Measurements from ENCODE around the gene TEN1. TPM values are rescaled to one million over a fixed set of nuclear protein-coding genes. Genes with fewer than 3 reads are reported as not detected.

TEN1 gene
- total and polyA plus RNA-seq, 4 donors = 8.9 to 19.7 (median 16.9) TPM

- H3K9me3 ChIP-seq (ENCODE audit: control insufficient read depth, low read length) = no peaks in the 10 kb centered on the region
- ATAC-seq (ENCODE audit: low FRiP score) (no peak), DNase-seq (peak in 1 of 2 donors; percentile 62)
- H3K4me3 ChIP-seq (ENCODE audit: low read length in 2 of 2) = no peak overlapping the region
- WGBS, 2 donors = 57 to 70% methylated on average over 6 of the region's 6 CpGs
- H3K36me3 ChIP-seq (ENCODE audit: control insufficient read depth in 1 of 2, insufficient read depth in 2 of 2, low read length in 1 of 2) = no peaks in the 10 kb centered on the region
- H3K4me1 ChIP-seq (ENCODE audit: control insufficient read depth in 1 of 2, insufficient read depth in 2 of 2, low read length in 2 of 2) = no peaks in the 10 kb centered on the region
- no peak overlapping the region for H3K27ac ChIP-seq (ENCODE audit: low read depth in 1 of 2, low read length in 2 of 2)
- H3K27me3 ChIP-seq (ENCODE audit: control insufficient read depth in 1 of 2, insufficient read depth in 2 of 2, low read length in 1 of 2) = no peaks in the 10 kb centered on the region
- intact Hi-C loops (cut with DNase I) = no loop called here
Observed at GRCh38 chr17:75983501-75984181, 4.6 kb downstream of the TEN1 start.

- H3K4me3 ChIP-seq (ENCODE audit: low read length in 2 of 2) = no peak overlapping the region
- ATAC-seq (ENCODE audit: low FRiP score) = no peak
- no peak overlapping the region for H3K27ac ChIP-seq (ENCODE audit: low read depth in 1 of 2, low read length in 2 of 2)
- intact Hi-C loops (cut with DNase I) = no loop called here
- WGBS, 2 donors = 91 to 94% methylated on average over 4 of the region's 4 CpGs
- peak in 1 of 2 donors; percentile 2 for DNase-seq
- no peaks in the 10 kb centered on the region for H3K27me3 ChIP-seq (ENCODE audit: control insufficient read depth in 1 of 2, insufficient read depth in 2 of 2, low read length in 1 of 2)
- no peaks in the 10 kb centered on the region for H3K36me3 ChIP-seq (ENCODE audit: control insufficient read depth in 1 of 2, insufficient read depth in 2 of 2, low read length in 1 of 2)
- no peaks in the 10 kb centered on the region for H3K9me3 ChIP-seq (ENCODE audit: control insufficient read depth, low read length)
- no peaks in the 10 kb centered on the region for H3K4me1 ChIP-seq (ENCODE audit: control insufficient read depth in 1 of 2, insufficient read depth in 2 of 2, low read length in 2 of 2)
Observed at GRCh38 chr17:75985986-75986385, 6.9 kb downstream of the TEN1 start.

- WGBS, 2 donors = 76% methylated on average over 4 of the region's 4 CpGs
- intact Hi-C loops (cut with DNase I) = no loop called here
- Histone ChIP-seq H3K27ac (ENCODE audit: low read depth in 1 of 2, low read length in 2 of 2) (no peak overlapping the region), H3K4me3 (ENCODE audit: low read length in 2 of 2) (no peak overlapping the region), H3K36me3 (ENCODE audit: control insufficient read depth in 1 of 2, insufficient read depth in 2 of 2, low read length in 1 of 2) (no peaks in the 10 kb centered on the region), H3K4me1 (ENCODE audit: control insufficient read depth in 1 of 2, insufficient read depth in 2 of 2, low read length in 2 of 2) (no peaks in the 10 kb centered on the region), H3K27me3 (ENCODE audit: control insufficient read depth in 1 of 2, insufficient read depth in 2 of 2, low read length in 1 of 2) (no peaks in the 10 kb centered on the region), H3K9me3 (ENCODE audit: control insufficient read depth, low read length) (no peaks in the 10 kb centered on the region)
- ATAC-seq (ENCODE audit: low FRiP score) (no peak), DNase-seq (peak in 1 of 2 donors; percentile 11)
Observed at GRCh38 chr17:75987041-75987440, 8.0 kb downstream of the TEN1 start.

GRCh38 chr17:75991396-75991795 is 12.4 kb downstream of the TEN1 start:
- H3K27me3 ChIP-seq (ENCODE audit: control insufficient read depth in 1 of 2, insufficient read depth in 2 of 2, low read length in 1 of 2) = no peaks in the 10 kb centered on the region
- no peak for ATAC-seq (ENCODE audit: low FRiP score)
- no peaks in the 10 kb centered on the region for H3K9me3 ChIP-seq (ENCODE audit: control insufficient read depth, low read length)
- DNase-seq = peak in 1 of 2 donors; percentile 9
- 95 to 98% methylated on average over 9 of the region's 9 CpGs for WGBS, 2 donors
- H3K4me1 ChIP-seq (ENCODE audit: control insufficient read depth in 1 of 2, insufficient read depth in 2 of 2, low read length in 2 of 2) = no peaks in the 10 kb centered on the region
- no peak overlapping the region for H3K27ac ChIP-seq (ENCODE audit: low read depth in 1 of 2, low read length in 2 of 2)
- H3K4me3 ChIP-seq (ENCODE audit: low read length in 2 of 2) = no peak overlapping the region
- H3K36me3 ChIP-seq (ENCODE audit: control insufficient read depth in 1 of 2, insufficient read depth in 2 of 2, low read length in 1 of 2) = no peaks in the 10 kb centered on the region
- intact Hi-C loops (cut with DNase I) = no loop called here

- no peak overlapping the region for H3K4me3 ChIP-seq (ENCODE audit: low read length in 2 of 2)
- H3K4me1 ChIP-seq (ENCODE audit: control insufficient read depth in 1 of 2, insufficient read depth in 2 of 2, low read length in 2 of 2) = no peaks in the 10 kb centered on the region
- intact Hi-C loops (cut with DNase I) = no loop called here
- H3K36me3 ChIP-seq (ENCODE audit: control insufficient read depth in 1 of 2, insufficient read depth in 2 of 2, low read length in 1 of 2) = no peaks in the 10 kb centered on the region
- H3K27ac ChIP-seq (ENCODE audit: low read depth in 1 of 2, low read length in 2 of 2) = no peak overlapping the region
- no peaks in the 10 kb centered on the region for H3K27me3 ChIP-seq (ENCODE audit: control insufficient read depth in 1 of 2, insufficient read depth in 2 of 2, low read length in 1 of 2)
- H3K9me3 ChIP-seq (ENCODE audit: control insufficient read depth, low read length) = no peaks in the 10 kb centered on the region
- WGBS, 2 donors = 92% methylated on average over 5 of the region's 5 CpGs
- ATAC-seq (ENCODE audit: low FRiP score) (no peak), DNase-seq (peak in 1 of 2 donors; percentile 15)
Observed at GRCh38 chr17:75994802-75995370, 15.8 kb downstream of the TEN1 start.

- Histone ChIP-seq H3K27ac (ENCODE audit: low read depth in 1 of 2, low read length in 2 of 2) (no peak overlapping the region), H3K4me1 (ENCODE audit: control insufficient read depth in 1 of 2, insufficient read depth in 2 of 2, low read length in 2 of 2) (no peaks in the 10 kb centered on the region), H3K36me3 (ENCODE audit: control insufficient read depth in 1 of 2, insufficient read depth in 2 of 2, low read length in 1 of 2) (no peaks in the 10 kb centered on the region), H3K9me3 (ENCODE audit: control insufficient read depth, low read length) (no peaks in the 10 kb centered on the region), H3K27me3 (ENCODE audit: control insufficient read depth in 1 of 2, insufficient read depth in 2 of 2, low read length in 1 of 2) (no peaks in the 10 kb centered on the region), H3K4me3 (ENCODE audit: low read length in 2 of 2) (no peak overlapping the region)
- WGBS, 2 donors = 95% methylated on average over 7 of the region's 7 CpGs
- DNase-seq (peak; percentile 26 to 56), ATAC-seq (ENCODE audit: low FRiP score) (no peak)
- intact Hi-C loops (cut with DNase I) = no loop called here
Observed at GRCh38 chr17:75995385-75995925, 16.4 kb downstream of the TEN1 start.

- H3K4me1 ChIP-seq (ENCODE audit: control insufficient read depth in 1 of 2, insufficient read depth in 2 of 2, low read length in 2 of 2) = no peaks in the 10 kb centered on the region
- 62 to 66% methylated on average over 18 of the region's 18 CpGs for WGBS, 2 donors
- H3K4me3 ChIP-seq (ENCODE audit: low read length in 2 of 2) = no peak overlapping the region
- no peak overlapping the region for H3K27ac ChIP-seq (ENCODE audit: low read depth in 1 of 2, low read length in 2 of 2)
- H3K36me3 ChIP-seq (ENCODE audit: control insufficient read depth in 1 of 2, insufficient read depth in 2 of 2, low read length in 1 of 2) = no peaks in the 10 kb centered on the region
- peak; percentile 71 to 75 for DNase-seq
- H3K9me3 ChIP-seq (ENCODE audit: control insufficient read depth, low read length) = no peaks in the 10 kb centered on the region
- H3K27me3 ChIP-seq (ENCODE audit: control insufficient read depth in 1 of 2, insufficient read depth in 2 of 2, low read length in 1 of 2) = no peaks in the 10 kb centered on the region
- intact Hi-C loops (cut with DNase I) = no loop called here
- no peak for ATAC-seq (ENCODE audit: low FRiP score)
Observed at GRCh38 chr17:75996665-75997590, 17.9 kb downstream of the TEN1 start.

GRCh38 chr17:75998327-75998795 is 19.3 kb downstream of the TEN1 start:
- H3K27ac ChIP-seq (ENCODE audit: low read depth in 1 of 2, low read length in 2 of 2) = no peak overlapping the region
- H3K36me3 ChIP-seq (ENCODE audit: control insufficient read depth in 1 of 2, insufficient read depth in 2 of 2, low read length in 1 of 2) = peaks cover 0 to 1% of the 10 kb centered on the region in 2 donors
- H3K9me3 ChIP-seq (ENCODE audit: control insufficient read depth, low read length) = no peaks in the 10 kb centered on the region
- no peaks in the 10 kb centered on the region for H3K4me1 ChIP-seq (ENCODE audit: control insufficient read depth in 1 of 2, insufficient read depth in 2 of 2, low read length in 2 of 2)
- H3K27me3 ChIP-seq (ENCODE audit: control insufficient read depth in 1 of 2, insufficient read depth in 2 of 2, low read length in 1 of 2) = no peaks in the 10 kb centered on the region
- intact Hi-C loops (cut with DNase I) = no loop called here
- no peak overlapping the region for H3K4me3 ChIP-seq (ENCODE audit: low read length in 2 of 2)
- peak in 1 of 2 donors; percentile 12 for DNase-seq
- ATAC-seq (ENCODE audit: low FRiP score) = no peak
- 90 to 91% methylated on average over 9 of the region's 9 CpGs for WGBS, 2 donors

All from aorta (tissue), 5 donors.